ENCODE results near the gene UQCC2. TPM values are rescaled to one million over a fixed set of nuclear protein-coding genes. Genes with fewer than 3 reads are reported as not detected.

UQCC2 gene
- total and polyA plus RNA-seq, 7 donors, result 118 to 184 (median 141) TPM

- DNase-seq (no peak), ATAC-seq (no peak)
- H3K36me3 ChIP-seq (ENCODE audit: insufficient read depth in 1 of 2, low read depth in 1 of 2), result peaks cover 3 to 45% of the 10 kb centered on the region in 2 donors
- H3K4me3 ChIP-seq, result no peak overlapping the region
- peaks cover 67% of the 10 kb centered on the region for H3K4me1 ChIP-seq
- intact Hi-C loops (cut with DNase I), result no loop called here
- H3K9me3 ChIP-seq, result no peaks in the 10 kb centered on the region
- 59 to 82% (median 72%) methylated on average over 5 of the region's 5 CpGs for WGBS, 3 donors
- TF ChIP-seq, protein P1, sequence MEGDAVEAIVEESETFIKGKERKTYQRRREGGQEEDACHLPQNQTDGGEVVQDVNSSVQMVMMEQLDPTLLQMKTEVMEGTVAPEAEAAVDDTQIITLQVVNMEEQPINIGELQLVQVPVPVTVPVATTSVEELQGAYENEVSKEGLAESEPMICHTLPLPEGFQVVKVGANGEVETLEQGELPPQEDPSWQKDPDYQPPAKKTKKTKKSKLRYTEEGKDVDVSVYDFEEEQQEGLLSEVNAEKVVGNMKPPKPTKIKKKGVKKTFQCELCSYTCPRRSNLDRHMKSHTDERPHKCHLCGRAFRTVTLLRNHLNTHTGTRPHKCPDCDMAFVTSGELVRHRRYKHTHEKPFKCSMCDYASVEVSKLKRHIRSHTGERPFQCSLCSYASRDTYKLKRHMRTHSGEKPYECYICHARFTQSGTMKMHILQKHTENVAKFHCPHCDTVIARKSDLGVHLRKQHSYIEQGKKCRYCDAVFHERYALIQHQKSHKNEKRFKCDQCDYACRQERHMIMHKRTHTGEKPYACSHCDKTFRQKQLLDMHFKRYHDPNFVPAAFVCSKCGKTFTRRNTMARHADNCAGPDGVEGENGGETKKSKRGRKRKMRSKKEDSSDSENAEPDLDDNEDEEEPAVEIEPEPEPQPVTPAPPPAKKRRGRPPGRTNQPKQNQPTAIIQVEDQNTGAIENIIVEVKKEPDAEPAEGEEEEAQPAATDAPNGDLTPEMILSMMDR (IDR thresholded peaks at IDR 0.05), result no peak
- H3K27ac ChIP-seq, result peak overlapping the region; percentile 81
- no peaks in the 10 kb centered on the region for H3K27me3 ChIP-seq (ENCODE audit: insufficient read depth in 3 of 3, low read length in 2 of 3)
These were observed 16.5 kb downstream of the UQCC2 start for GRCh38 chr6:33694977-33695376.

DNA sequence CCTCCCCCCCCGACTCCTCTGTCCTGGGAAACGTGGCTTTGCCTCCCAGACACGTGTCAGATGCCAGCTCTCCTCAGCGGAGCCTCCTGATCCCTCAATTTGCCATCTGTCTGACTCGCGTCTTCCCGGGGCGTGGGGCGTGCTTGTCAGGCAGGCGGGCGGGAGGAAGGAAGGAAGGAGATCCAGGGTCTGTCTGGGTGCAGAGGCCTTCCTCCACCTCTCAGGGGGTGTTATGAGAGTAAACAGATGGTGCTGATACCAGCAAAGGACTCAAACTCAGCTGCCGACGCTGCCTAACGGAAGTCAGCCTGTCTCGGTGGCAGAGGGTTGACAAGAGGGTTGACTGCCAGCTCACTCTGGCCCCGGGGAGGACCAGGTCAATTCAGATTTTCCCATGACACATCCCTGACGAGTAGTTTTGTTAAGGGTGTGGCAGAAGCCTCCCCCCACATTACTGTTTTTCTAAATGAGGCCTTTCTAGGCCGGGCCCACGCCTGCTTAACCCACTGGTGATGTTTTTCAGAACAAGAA is 17.0 kb downstream of the UQCC2 start:
- Histone ChIP-seq H3K4me1 (peaks cover 62% of the 10 kb centered on the region), H3K27ac (peak overlapping the region; percentile 81), H3K36me3 (ENCODE audit: insufficient read depth in 1 of 2, low read depth in 1 of 2) (peaks cover 3 to 49% of the 10 kb centered on the region in 2 donors), H3K9me3 (no peaks in the 10 kb centered on the region), H3K27me3 (ENCODE audit: insufficient read depth in 3 of 3, low read length in 2 of 3) (no peaks in the 10 kb centered on the region), H3K4me3 (no peak overlapping the region)
- intact Hi-C loops (cut with DNase I), result no loop called here
- TF ChIP-seq, protein P1 (IDR thresholded peaks at IDR 0.05), result no peak
- 31 to 53% (median 50%) methylated on average over 17 to 19 of the region's 19 CpGs for WGBS, 3 donors
- ATAC-seq (peak; percentile 22 to 30 (median 23)), DNase-seq (peak in 1 of 2 donors; percentile 58)

DNA sequence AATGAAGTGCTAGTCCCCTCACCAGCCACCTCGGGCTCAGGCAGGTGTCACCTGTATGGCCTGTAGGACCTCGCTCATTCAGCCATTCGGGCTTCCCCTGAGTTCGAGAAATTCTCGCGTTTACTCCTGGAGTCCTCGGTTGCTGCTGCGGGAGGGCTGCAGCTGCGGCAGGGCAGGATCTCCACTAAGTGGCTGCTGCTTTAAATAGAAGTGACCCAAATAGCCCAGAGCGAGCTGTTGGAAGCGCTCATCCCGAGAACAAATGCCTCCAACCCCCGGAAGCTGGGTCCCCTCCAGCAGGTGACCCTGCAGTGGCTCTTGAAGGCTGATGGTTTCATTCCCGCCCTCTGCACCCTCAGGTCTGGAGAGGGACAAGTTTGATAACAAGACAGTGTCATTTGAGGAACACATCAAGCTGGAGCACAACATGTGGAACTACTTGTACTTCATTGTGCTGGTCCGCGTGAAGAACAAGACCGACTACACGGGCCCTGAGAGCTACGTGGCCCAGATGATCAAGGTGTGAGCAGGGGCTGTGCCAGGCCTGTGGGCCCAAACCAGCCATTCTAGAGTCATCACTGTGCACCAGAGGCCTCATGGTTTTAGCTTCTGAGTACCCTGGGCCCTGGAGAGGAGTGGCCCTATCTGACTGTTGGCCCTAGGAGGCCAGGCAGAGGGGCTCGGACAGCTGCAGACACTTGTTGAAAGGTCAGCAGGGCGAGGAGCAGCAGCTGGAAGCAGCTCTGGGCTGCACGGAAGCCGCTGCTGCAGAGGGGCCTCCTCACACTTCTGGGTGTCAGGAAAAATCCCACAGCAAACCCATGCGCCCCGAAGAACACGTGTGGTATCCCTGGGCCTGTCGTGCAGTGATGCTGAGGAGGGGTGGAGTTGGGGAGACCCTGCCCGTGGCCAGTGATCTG is 18.1 kb downstream of the UQCC2 start:
- Histone ChIP-seq H3K4me1 (peaks cover 58% of the 10 kb centered on the region), H3K36me3 (ENCODE audit: insufficient read depth in 1 of 2, low read depth in 1 of 2) (peaks cover 0 to 48% of the 10 kb centered on the region in 2 donors)

DNA sequence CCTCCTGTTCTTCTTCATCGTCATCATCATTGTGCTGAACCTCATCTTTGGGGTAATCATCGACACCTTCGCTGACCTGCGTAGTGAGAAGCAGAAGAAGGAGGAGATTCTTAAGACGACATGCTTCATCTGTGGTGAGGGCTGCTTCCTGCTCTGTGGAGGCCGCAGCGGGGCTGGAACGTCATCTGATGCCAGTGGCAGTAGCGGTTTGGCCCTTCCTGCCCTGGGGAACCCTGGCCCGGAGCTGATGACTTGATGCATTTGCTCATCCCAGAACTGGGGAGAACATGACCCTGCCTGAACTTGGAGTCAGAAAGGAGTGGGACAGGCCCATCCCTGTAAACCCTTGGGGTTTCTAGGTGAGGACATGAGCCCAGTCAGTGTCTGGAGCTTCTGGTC is 18.7 kb downstream of the UQCC2 start:
- TF ChIP-seq, protein P1 (IDR thresholded peaks at IDR 0.05), result no peak

More for the DNA sequence above, 18.1 kb downstream of the UQCC2 start:
- peak in 1 of 2 donors; percentile 74 for DNase-seq
- Histone ChIP-seq H3K9me3 (no peaks in the 10 kb centered on the region), H3K27me3 (ENCODE audit: insufficient read depth in 3 of 3, low read length in 2 of 3) (no peaks in the 10 kb centered on the region), H3K27ac (peak overlapping the region; percentile 81), H3K4me3 (peak overlapping the region; percentile 31)
- ATAC-seq, result peak; percentile 64 to 84 (median 76)
- WGBS, 3 donors, result 32 to 45% (median 35%) methylated on average over 28 of the region's 28 CpGs
- intact Hi-C loops (cut with DNase I), result no loop called here
- TF ChIP-seq, protein P1 (IDR thresholded peaks at IDR 0.05), result no peak

More for the DNA sequence above, 18.7 kb downstream of the UQCC2 start:
- H3K4me3 ChIP-seq, result peak overlapping the region; percentile 31
- peak overlapping the region; percentile 81 for H3K27ac ChIP-seq
- no peaks in the 10 kb centered on the region for H3K27me3 ChIP-seq (ENCODE audit: insufficient read depth in 3 of 3, low read length in 2 of 3)
- peaks cover 58% of the 10 kb centered on the region for H3K4me1 ChIP-seq
- 38 to 64% (median 48%) methylated on average over 10 of the region's 10 CpGs for WGBS, 3 donors
- H3K9me3 ChIP-seq, result no peaks in the 10 kb centered on the region
- intact Hi-C loops (cut with DNase I), result no loop called here
- DNase-seq (peak; percentile 59 to 77), ATAC-seq (peak; percentile 59 to 69 (median 64))
- peaks cover 0 to 44% of the 10 kb centered on the region in 2 donors for H3K36me3 ChIP-seq (ENCODE audit: insufficient read depth in 1 of 2, low read depth in 1 of 2)

Measured in psoas muscle (tissue), 8 donors.